GM06990 (cell line): Measurements from ENCODE around the gene TUNAR.

Experiments used
- DNase-seq: peaks from one replicate; pipeline ENCODE4 v3.0.0-alpha.2; 2011; ENCODE audit not compliant: insufficient read length; ENCODE audit errors: extremely low read depth
- H3K27me3 ChIP-seq: replicated peaks from 2 replicates; pipeline ENCODE4 v1.6.0; 2011; ENCODE audit warnings: low read length; ENCODE audit not compliant: control insufficient read depth, insufficient read depth
- H3K36me3 ChIP-seq: 2 replicates; pipeline ENCODE4 v1.5.1; 2011; ENCODE audit warnings: low read length; ENCODE audit not compliant: control insufficient read depth, insufficient read depth
- H3K4me3 ChIP-seq: replicated peaks from 2 replicates; pipeline ENCODE4 v1.5.1; 2011; ENCODE audit warnings: low read depth, mild to moderate bottlenecking, control low read depth, low read length
- TF ChIP-seq, protein P1 (sequence below): IDR thresholded peaks from 2 replicates; pipeline ENCODE4 v1.5.1; 2011; ENCODE audit warnings: low read length, control low read depth, mild to moderate bottlenecking, inconsistent platforms; ENCODE audit not compliant: insufficient read depth, poor library complexity, severe bottlenecking

TUNAR gene

DNA sequence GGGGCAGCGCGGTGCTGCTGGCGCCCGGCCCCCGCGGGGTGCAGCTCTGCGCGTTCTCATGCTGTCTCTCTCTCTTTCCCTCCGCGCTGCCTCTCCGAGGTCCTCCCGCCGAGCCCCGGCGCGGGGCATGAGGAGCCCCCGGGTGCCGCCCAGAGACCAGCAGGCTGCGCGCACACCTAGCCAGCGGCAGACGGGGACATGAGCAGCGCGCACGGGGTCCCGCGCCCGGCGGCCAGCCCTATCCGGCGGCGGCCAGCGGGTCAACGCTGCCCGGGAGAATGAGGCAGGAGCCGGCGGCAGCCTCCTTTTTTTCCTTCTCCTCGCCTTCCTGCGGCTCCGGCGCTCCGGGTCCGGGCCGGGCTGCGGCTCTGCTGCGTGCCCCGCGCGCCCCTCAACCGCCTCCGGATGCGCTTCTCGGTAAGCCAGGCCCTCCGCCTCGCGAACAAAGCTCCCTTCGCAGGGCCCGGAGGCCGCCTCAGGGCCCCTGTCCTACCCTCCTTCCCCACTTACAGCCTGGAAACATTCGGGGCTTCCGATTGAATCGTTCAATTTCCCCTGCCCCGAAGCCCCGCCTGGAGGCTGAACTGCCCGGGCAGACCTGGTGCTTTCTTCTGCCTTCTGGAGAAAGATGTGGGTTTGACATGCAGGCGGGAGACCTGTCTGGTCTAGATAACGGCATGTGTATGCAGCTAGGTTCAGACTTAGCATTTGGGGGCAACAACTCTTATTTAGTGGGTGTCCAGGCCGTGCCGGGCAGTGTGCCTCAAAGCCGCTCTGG lies at the start of gene TUNAR:
TSS of gene TUNAR (plus strand) at position 72 of the 778 bp plus-strand sequence.
- Histone ChIP-seq H3K27me3 (no peaks in the 10 kb centered on the region; the same call in none of the 2 replicates), H3K4me3 (no peak within 1 kb of the TSS)
- TF ChIP-seq, protein P1, sequence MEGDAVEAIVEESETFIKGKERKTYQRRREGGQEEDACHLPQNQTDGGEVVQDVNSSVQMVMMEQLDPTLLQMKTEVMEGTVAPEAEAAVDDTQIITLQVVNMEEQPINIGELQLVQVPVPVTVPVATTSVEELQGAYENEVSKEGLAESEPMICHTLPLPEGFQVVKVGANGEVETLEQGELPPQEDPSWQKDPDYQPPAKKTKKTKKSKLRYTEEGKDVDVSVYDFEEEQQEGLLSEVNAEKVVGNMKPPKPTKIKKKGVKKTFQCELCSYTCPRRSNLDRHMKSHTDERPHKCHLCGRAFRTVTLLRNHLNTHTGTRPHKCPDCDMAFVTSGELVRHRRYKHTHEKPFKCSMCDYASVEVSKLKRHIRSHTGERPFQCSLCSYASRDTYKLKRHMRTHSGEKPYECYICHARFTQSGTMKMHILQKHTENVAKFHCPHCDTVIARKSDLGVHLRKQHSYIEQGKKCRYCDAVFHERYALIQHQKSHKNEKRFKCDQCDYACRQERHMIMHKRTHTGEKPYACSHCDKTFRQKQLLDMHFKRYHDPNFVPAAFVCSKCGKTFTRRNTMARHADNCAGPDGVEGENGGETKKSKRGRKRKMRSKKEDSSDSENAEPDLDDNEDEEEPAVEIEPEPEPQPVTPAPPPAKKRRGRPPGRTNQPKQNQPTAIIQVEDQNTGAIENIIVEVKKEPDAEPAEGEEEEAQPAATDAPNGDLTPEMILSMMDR, result no peak

DNA sequence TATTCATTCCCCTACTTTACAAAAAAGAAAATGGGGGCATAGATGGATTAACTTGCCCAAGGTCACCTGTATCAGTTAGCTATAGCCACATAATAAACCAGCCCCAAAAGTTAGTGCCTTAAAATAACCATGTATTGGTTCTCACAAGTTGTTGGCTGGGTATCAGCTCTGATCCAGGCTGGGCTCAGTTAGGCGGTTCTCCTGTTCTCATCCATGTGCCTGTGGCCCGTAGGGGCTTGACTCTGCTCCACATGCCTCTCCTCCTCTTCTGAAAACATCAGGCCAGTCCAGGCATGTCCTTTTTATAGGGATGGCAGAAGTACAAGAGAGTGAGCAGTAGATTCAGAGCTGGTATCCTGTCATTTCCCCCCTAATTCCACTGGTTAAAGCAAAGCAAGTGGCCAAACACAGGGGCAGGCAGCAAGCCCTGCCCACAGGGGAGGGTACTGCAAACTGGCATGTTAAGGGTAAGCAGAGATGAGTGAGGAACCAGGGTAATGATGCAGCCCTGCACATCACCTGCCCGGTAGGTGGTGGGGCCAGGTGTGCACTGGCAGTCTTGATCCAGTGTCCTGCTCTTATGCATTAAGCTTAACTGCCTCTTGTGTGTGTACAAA lies 47.9 kb upstream of the TUNAR start:
- Histone ChIP-seq H3K36me3 (no peaks in the 10 kb centered on the region), H3K27me3 (no peaks in the 10 kb centered on the region; the same call in 1 of the 2 replicates), H3K4me3 (no peak overlapping the region)
- no peak for DNase-seq
- TF ChIP-seq, protein P1, result no peak

More for the DNA sequence above, at the start of gene TUNAR:
- no peaks in the 10 kb centered on the region for H3K36me3 ChIP-seq
- DNase-seq, result no peak

DNA sequence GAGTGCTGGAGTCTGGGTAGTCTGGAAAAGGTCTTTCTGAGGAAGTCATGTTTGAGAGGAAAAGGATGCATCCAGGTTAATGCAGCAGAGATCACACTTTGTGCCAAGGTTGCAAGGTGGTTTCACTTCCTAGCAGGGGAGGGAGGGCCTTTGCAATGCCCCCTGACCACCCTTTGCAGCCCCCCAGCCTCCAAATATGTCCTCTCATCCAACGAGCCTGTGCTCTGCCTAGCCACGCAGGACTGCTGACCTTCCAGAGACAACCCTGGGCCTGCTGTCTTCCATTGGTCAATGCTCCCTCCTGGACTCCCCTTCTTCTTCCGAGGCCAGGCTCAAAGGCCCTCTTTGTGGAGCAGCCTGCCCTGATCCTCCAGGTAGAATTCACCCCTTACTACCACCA lies 47.3 kb upstream of the TUNAR start:
- no peaks in the 10 kb centered on the region for H3K36me3 ChIP-seq
- TF ChIP-seq, protein P1, result no peak
- no peaks in the 10 kb centered on the region; the same call in 1 of the 2 replicates for H3K27me3 ChIP-seq
- H3K4me3 ChIP-seq, result no peak overlapping the region
- no peak for DNase-seq

DNA sequence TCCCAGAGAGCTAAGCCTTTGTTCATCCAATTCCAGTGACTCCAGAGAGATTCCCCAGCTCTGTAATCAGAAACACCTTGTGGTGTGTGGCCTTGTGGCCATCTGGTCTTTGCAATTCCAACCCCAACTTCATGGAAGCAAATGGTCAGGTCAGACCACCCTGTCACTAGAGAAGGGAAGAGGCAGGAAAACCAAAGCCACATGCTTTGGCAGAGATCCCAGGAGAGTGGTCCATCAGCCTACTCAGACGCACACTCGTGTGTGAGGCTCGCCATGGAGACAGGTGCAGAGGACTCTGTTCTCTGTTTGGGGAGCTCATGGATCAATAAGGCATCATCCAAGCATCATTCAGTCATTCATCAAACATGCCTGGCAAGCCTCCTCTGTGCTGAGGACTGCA lies 46.2 kb upstream of the TUNAR start:
- H3K27me3 ChIP-seq, result no peaks in the 10 kb centered on the region; the same call in 1 of the 2 replicates
- H3K36me3 ChIP-seq, result no peaks in the 10 kb centered on the region
- no peak overlapping the region for H3K4me3 ChIP-seq
- DNase-seq, result no peak
- TF ChIP-seq, protein P1, result no peak

DNA sequence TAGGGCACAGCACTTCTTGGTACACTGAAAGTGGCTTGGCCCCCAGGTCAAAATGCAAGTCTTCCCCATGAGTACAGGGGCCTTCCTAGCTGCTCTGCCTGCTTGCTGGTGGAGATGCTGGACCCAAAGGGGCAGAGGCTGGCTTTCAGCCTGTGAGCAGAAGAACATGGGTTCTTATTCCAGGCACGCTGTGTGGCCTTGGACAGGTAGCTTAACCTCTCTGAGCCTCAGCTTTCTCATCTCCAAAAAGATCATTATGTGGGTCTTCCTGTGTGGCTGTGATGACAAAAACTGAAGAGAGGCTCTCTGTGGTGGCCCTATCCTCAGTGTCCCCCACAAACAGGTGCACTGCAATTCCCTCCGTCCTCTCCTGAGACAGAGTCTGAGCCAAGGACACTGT lies 45.6 kb upstream of the TUNAR start:
- TF ChIP-seq, protein P1, result no peak
- H3K36me3 ChIP-seq, result no peaks in the 10 kb centered on the region
- no peaks in the 10 kb centered on the region; the same call in 1 of the 2 replicates for H3K27me3 ChIP-seq
- no peak overlapping the region for H3K4me3 ChIP-seq
- DNase-seq, result no peak
